ENCODE measurements around the gene CEACAM18. TPM values are rescaled to one million over a fixed set of nuclear protein-coding genes. Genes with fewer than 3 reads are reported as not detected.

The CEACAM18 gene
- total and polyA plus RNA-seq, 2 donors (not counting 1 experiment from before 2014, with no cell fraction given) = not detected

GRCh38 chr19:51468545-51468920, 9.8 kb upstream of the CEACAM18 start:
- Histone ChIP-seq H3K27ac (ENCODE audit: low read length in 2 of 2) (no peak overlapping the region), H3K4me3 (ENCODE audit: control extremely low read depth in 1 of 5, extremely low read depth in 1 of 5, insufficient read depth in 1 of 5, low read depth in 2 of 5, low read length in 4 of 5) (no peak overlapping the region), H4K20me1 (ENCODE audit: control insufficient read depth, insufficient read depth, low read length, poor library complexity, severe bottlenecking) (no peaks in the 10 kb centered on the region), H3K36me3 (replicated peaks in 1 of 2; ENCODE audit: control extremely low read depth in 1 of 2, control insufficient read depth in 1 of 2, extremely low read depth in 1 of 2, insufficient read depth in 2 of 2, low read length in 1 of 2) (no peaks in the 10 kb centered on the region), H3K9me3 (ENCODE audit: control extremely low read depth in 1 of 3, control insufficient read depth in 2 of 3, insufficient read depth in 1 of 3, low read length in 2 of 3) (no peaks in the 10 kb centered on the region), H3K9ac (ENCODE audit: low read length) (no peak overlapping the region), H3K4me2 (replicated peaks; ENCODE audit: low read depth, low read length, poor library complexity, severe bottlenecking) (no peak overlapping the region), H3K79me2 (ENCODE audit: control insufficient read depth, insufficient read depth, low read length) (no peaks in the 10 kb centered on the region), H3K4me1 (ENCODE audit: control insufficient read depth in 2 of 2, insufficient read depth in 2 of 2, low read length in 2 of 2) (peaks cover 4 to 5% of the 10 kb centered on the region in 2 donors), H3K27me3 (replicated peaks in 1 of 4; ENCODE audit: control extremely low read depth in 1 of 4, control insufficient read depth in 3 of 4, insufficient read depth in 4 of 4, low read length in 3 of 4) (peaks cover 0 to 5% (median 2%) of the 10 kb centered on the region in 4 experiments), H2AFZ (ENCODE audit: insufficient read depth, low read depth, low read length, poor library complexity, severe bottlenecking) (no peak overlapping the region)
- ATAC-seq (ENCODE audit: low read depth) = no peak
- ChIA-PET POLR2A (no interaction called here), CTCF (interaction anchor here (1.1 to 19.1 kb wide), 3 partner anchors 47 to 190 kb away, joined by 3 to 681 read pairs (median 7); no protein-coding TSS in a partner anchor)
- Mint-ChIP-seq H3K9me3 (ENCODE audit: insufficient read depth) (no peaks in the 10 kb centered on the region), H3K27me3 (peaks cover 48% of the 10 kb centered on the region), H3K27ac (no peak overlapping the region), H3K4me1 (peaks cover 4% of the 10 kb centered on the region), H3K4me3 (no peak overlapping the region)
- no peak for TF ChIP-seq EZH2 (IDR thresholded peaks at IDR 0.05; ENCODE audit: borderline replicate concordance, insufficient read depth, low read depth, low read length, poor library complexity, severe bottlenecking)
- TF ChIP-seq CTCF (IDR thresholded peaks at IDR 0.05) = no peak
- intact Hi-C loops (cut with micrococcal nuclease) = no loop called here
- WGBS (ENCODE audit: insufficient coverage) = 92% methylated on average over 2 of the region's 2 CpGs
- no peak for DNase-seq

DNA sequence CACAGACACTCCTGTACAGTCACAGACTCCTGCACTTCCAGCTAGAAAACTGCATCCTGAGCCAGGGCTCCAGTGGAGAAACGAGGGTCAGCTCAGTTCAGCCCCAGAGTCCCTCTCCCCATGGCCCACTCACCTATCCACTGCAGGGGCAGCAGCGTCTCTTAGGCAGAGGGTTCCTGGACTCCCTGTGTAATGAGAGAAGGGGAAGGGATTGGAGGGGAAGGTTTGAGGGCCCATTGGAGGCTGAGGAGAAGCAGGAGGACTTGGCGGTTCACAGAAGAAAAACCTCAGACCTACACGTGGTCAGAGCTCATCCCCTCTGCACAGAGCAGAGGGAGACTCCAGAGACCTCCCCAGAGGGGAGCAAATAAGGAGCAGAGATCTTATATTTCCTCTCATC, 9.2 kb upstream of the CEACAM18 start:
- TF ChIP-seq CTCF (IDR thresholded peaks at IDR 0.05) = no peak
- TF ChIP-seq EZH2 (IDR thresholded peaks at IDR 0.05; ENCODE audit: borderline replicate concordance, insufficient read depth, low read depth, low read length, poor library complexity, severe bottlenecking) = no peak
- Mint-ChIP-seq H3K27me3 (peaks cover 47% of the 10 kb centered on the region), H3K9me3 (ENCODE audit: insufficient read depth) (no peaks in the 10 kb centered on the region), H3K4me1 (peaks cover 4% of the 10 kb centered on the region), H3K4me3 (no peak overlapping the region), H3K27ac (no peak overlapping the region)
- H3K79me2 ChIP-seq (ENCODE audit: control insufficient read depth, insufficient read depth, low read length) = no peaks in the 10 kb centered on the region
- intact Hi-C loops (cut with micrococcal nuclease) = no loop called here
- peaks cover 0 to 8% (median 2%) of the 10 kb centered on the region in 4 experiments for H3K27me3 ChIP-seq (replicated peaks in 1 of 4; ENCODE audit: control extremely low read depth in 1 of 4, control insufficient read depth in 3 of 4, insufficient read depth in 4 of 4, low read length in 3 of 4)
- ChIA-PET POLR2A (no interaction called here), CTCF (interaction anchor here (2.7 to 19.1 kb wide), 2 partner anchors 47 to 189 kb away, joined by 7 to 681 read pairs; no protein-coding TSS in a partner anchor)
- no peaks in the 10 kb centered on the region for H3K9me3 ChIP-seq (ENCODE audit: control extremely low read depth in 1 of 3, control insufficient read depth in 2 of 3, insufficient read depth in 1 of 3, low read length in 2 of 3)
- WGBS (ENCODE audit: insufficient coverage) = no CpG with 5 or more reads among the region's 4 CpGs
- peaks cover 4 to 5% of the 10 kb centered on the region in 2 donors for H3K4me1 ChIP-seq (ENCODE audit: control insufficient read depth in 2 of 2, insufficient read depth in 2 of 2, low read length in 2 of 2)
- ATAC-seq (ENCODE audit: low read depth) (no peak), DNase-seq (no peak)
- no peaks in the 10 kb centered on the region for H3K36me3 ChIP-seq (replicated peaks in 1 of 2; ENCODE audit: control extremely low read depth in 1 of 2, control insufficient read depth in 1 of 2, extremely low read depth in 1 of 2, insufficient read depth in 2 of 2, low read length in 1 of 2)
- no peak overlapping the region for H3K4me2 ChIP-seq (replicated peaks; ENCODE audit: low read depth, low read length, poor library complexity, severe bottlenecking)
- H3K27ac ChIP-seq (ENCODE audit: low read length in 2 of 2) = no peak overlapping the region
- no peak overlapping the region for H3K9ac ChIP-seq (ENCODE audit: low read length)
- no peak overlapping the region for H2AFZ ChIP-seq (ENCODE audit: insufficient read depth, low read depth, low read length, poor library complexity, severe bottlenecking)
- no peaks in the 10 kb centered on the region for H4K20me1 ChIP-seq (ENCODE audit: control insufficient read depth, insufficient read depth, low read length, poor library complexity, severe bottlenecking)
- no peak overlapping the region for H3K4me3 ChIP-seq (ENCODE audit: control extremely low read depth in 1 of 5, extremely low read depth in 1 of 5, insufficient read depth in 1 of 5, low read depth in 2 of 5, low read length in 4 of 5)

All from B cell (primary cell).